MCF 10A (cell line): ENCODE measurements around the gene IGFL2. TPM values are rescaled to one million over a fixed set of nuclear protein-coding genes. Genes with fewer than 3 reads are reported as not detected.
A peak's percentile ranks its signal among the peaks of the same experiment; 100 is the strongest.

ENCODE experiments used
- BruUV-seq: library from RNA; stranded (reverse); fragments of 400-500 nt; replicated peaks from 2 replicates; lab custom pipeline; 2021; lab: Mats Ljungman, UMichigan
- CTCF ChIA-PET: fragments of 300-600 bp; sonication (Branson Sonifier 250); formaldehyde crosslinking; extraction: SDS; loops from one replicate; lab custom pipeline; 2021; ENCODE audit warnings: antibody characterized with exemption, inconsistent platforms; lab: Yijun Ruan, JAX
- POLR2A ChIA-PET: fragments of 300-600, 350-650 bp; sonication (Branson Sonifier 250); formaldehyde crosslinking; extraction: SDS; loops from one replicate; lab custom pipeline; 2020; ENCODE audit warnings: antibody characterized with exemption, inconsistent platforms; lab: Yijun Ruan, JAX
- DNase-seq: peaks from one replicate; pipeline ENCODE4 v3.0.0-alpha.2; 2018; ENCODE audit not compliant: unreplicated experiment
- H3K27ac Mint-ChIP-seq: one replicate; pipeline ENCODE4 v1.8.0; 2022; ENCODE audit warnings: mild to moderate bottlenecking, low read depth, mixed read lengths; ENCODE audit not compliant: unreplicated experiment
- H3K27me3 Mint-ChIP-seq: one replicate; pipeline ENCODE4 v1.8.0; 2022; ENCODE audit warnings: mixed read lengths; ENCODE audit not compliant: insufficient read depth, unreplicated experiment
- H3K36me3 Mint-ChIP-seq: one replicate; pipeline ENCODE4 v1.8.0; 2022; ENCODE audit warnings: mild to moderate bottlenecking, moderate library complexity, mixed read lengths; ENCODE audit not compliant: insufficient read depth, unreplicated experiment
- H3K4me1 Mint-ChIP-seq: one replicate; pipeline ENCODE4 v1.8.0; 2022; ENCODE audit warnings: mixed read lengths; ENCODE audit not compliant: insufficient read depth, unreplicated experiment
- H3K4me3 Mint-ChIP-seq: one replicate; pipeline ENCODE4 v1.8.0; 2022; ENCODE audit warnings: mild to moderate bottlenecking, moderate library complexity, mixed read lengths; ENCODE audit not compliant: unreplicated experiment
- H3K9me3 Mint-ChIP-seq: one replicate; pipeline ENCODE4 v1.8.0; 2022; ENCODE audit warnings: mixed read lengths; ENCODE audit not compliant: unreplicated experiment
- CTCF ChIP-seq: fragments of 200-600 bp; IDR thresholded peaks from one replicate; pipeline ENCODE4 v1.8.0; 2022; ENCODE audit warnings: antibody characterized with exemption, mild to moderate bottlenecking; ENCODE audit not compliant: unreplicated experiment
- intact Hi-C: fragments of 100-400 bp; cut with micrococcal nuclease; formaldehyde crosslinking; loops from 2 replicates; pipeline ENCODE4 v1.14.1; 2022
- total RNA-seq: library from RNA; stranded (reverse); gene quantifications from 2 replicates; pipeline ENCODE4 v1.2.3, GENCODE V29; 2022

The IGFL2 gene
- total RNA-seq, 1 experiment from 2014 or later: 1.3 TPM

GRCh38 chr19:46176116-46176860, 28.2 kb downstream of the IGFL2 start:
- POLR2A ChIA-PET: no interaction called here
- Mint-ChIP-seq H3K4me1 (peaks cover 28% of the 10 kb centered on the region), H3K27ac (no peak overlapping the region), H3K27me3 (no peaks in the 10 kb centered on the region), H3K9me3 (peaks cover 2% of the 10 kb centered on the region), H3K4me3 (no peak overlapping the region), H3K36me3 (peaks cover 4% of the 10 kb centered on the region)
- intact Hi-C loops: no loop called here
- no peak for TF ChIP-seq CTCF
- CTCF ChIA-PET: interaction anchor here (0.6 to 1.7 kb wide), 3 partner anchors 13 to 166 kb away, joined by 3 to 5 read pairs (median 4); no protein-coding TSS in a partner anchor
- DNase-seq: no peak
- BruUV-seq: no TSS peak

GRCh38 chr19:46179076-46179759, 31.2 kb downstream of the IGFL2 start:
- H3K4me3 Mint-ChIP-seq: peak overlapping the region; percentile 6
- ChIA-PET POLR2A (interaction anchor here (1.5 kb wide), 1 partner anchor 19 kb away, joined by 4 read pairs; no protein-coding TSS in a partner anchor), CTCF (interaction anchor here (1.8 kb wide), 1 partner anchor 97 kb away, joined by 7 read pairs; no protein-coding TSS in a partner anchor)
- TF ChIP-seq CTCF: no peak
- no peaks in the 10 kb centered on the region for H3K9me3 Mint-ChIP-seq
- intact Hi-C loops: no loop called here
- no peaks in the 10 kb centered on the region for H3K36me3 Mint-ChIP-seq
- DNase-seq: no peak
- no TSS peak for BruUV-seq
- H3K27me3 Mint-ChIP-seq: no peaks in the 10 kb centered on the region
- peaks cover 42% of the 10 kb centered on the region for H3K4me1 Mint-ChIP-seq
- no peak overlapping the region for H3K27ac Mint-ChIP-seq

DNA sequence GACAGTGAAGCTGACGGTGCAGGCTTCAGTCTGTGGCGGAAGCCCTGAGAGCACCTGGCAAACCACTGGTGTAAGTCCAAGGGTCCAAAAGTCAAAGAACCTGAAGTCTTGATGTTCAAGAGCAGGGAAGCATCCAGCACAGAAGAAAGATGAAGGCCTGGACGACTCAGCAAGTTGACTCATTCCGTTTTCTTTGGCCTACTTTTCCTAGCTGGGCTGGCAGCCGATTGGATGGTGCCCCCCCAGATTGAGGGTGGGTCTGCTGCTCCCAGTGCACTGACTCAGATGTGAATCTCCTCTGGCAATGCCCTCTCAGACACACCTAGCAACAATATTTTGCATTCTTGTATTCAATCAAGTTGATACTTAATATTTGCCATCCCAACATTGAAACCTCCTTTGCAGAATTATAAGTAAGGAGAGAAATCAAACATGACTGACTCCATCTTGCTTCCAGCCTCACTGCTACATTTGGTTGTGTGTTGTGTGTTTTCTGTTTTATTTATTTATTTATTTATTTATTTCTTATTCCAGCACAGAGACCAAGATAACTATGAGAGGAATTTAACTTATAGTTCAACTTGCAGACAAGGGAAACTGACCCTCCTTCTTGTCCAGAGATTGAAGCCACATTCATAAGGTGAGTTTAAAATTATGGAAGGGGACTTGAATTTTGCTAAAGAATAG, 32.8 kb downstream of the IGFL2 start:
- no peaks in the 10 kb centered on the region for H3K27me3 Mint-ChIP-seq
- H3K4me3 Mint-ChIP-seq: peak overlapping the region; percentile 54
- H3K4me1 Mint-ChIP-seq: peaks cover 50% of the 10 kb centered on the region
- H3K27ac Mint-ChIP-seq: peak overlapping the region; percentile 84
- ChIA-PET POLR2A (interaction anchor here (0.7 to 2.2 kb wide), 12 partner anchors 12 to 101 kb away, joined by 3 to 8 read pairs (median 3); no protein-coding TSS in a partner anchor), CTCF (interaction anchor here (0.5 to 0.6 kb wide), 2 partner anchors 153 to 306 kb away, joined by 3 read pairs; no protein-coding TSS in a partner anchor)
- intact Hi-C loops: loop anchor here (2.0 kb wide), 1 partner anchor 98 kb away; no protein-coding TSS in a partner anchor
- H3K9me3 Mint-ChIP-seq: no peaks in the 10 kb centered on the region
- no TSS peak for BruUV-seq
- H3K36me3 Mint-ChIP-seq: no peaks in the 10 kb centered on the region
- no peak for TF ChIP-seq CTCF
- peak; percentile 85 for DNase-seq
